Activated CD8-positive, alpha-beta memory T cell treated with anti-CD3 and anti-CD28 coated beads, Interleukin-2, amount 50 U/mL, for 48 hours (primary cell): ENCODE measurements around the gene CYP4F22.
A peak's percentile ranks its signal among the peaks of the same experiment; 100 is the strongest.
"Not testable (repeated sequence)": the region's sequence is repeated elsewhere in the genome, so short reads cannot be mapped to it uniquely, and the experiment has no call there.

Source experiments
- DNase-seq: peaks from one replicate; pipeline ENCODE4 v3.0.0-alpha.2; 2020

CYP4F22 gene

DNA sequence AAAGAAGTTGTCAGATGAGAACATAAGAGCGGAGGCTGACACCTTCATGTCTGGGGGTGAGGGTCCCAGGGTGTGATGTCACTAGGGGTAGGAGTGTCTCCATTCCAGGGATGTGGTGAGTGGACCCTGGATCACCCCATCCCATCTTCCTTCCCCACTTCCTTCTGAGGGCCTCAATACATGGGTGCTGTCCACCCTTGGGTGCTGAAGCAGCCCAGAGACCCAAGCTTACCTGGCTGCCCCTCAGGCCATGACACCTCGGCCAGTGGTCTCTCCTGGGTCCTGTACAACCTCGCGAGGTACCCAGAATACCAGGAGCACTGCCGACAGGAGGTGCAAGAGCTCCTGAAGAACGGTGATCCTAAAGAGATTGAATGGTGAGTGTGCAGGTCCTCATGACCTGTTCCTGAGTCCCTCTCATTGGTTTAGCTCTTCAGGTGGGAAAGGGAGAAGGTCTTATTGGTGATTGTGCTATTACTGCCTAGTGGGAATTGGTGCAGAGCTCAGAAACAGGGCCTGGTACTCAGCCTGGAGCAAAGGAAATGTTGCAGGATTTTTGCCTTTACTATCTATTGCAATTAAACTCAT, 69.0 kb downstream of the CYP4F22 start:
- DNase-seq: peak; percentile 18

DNA sequence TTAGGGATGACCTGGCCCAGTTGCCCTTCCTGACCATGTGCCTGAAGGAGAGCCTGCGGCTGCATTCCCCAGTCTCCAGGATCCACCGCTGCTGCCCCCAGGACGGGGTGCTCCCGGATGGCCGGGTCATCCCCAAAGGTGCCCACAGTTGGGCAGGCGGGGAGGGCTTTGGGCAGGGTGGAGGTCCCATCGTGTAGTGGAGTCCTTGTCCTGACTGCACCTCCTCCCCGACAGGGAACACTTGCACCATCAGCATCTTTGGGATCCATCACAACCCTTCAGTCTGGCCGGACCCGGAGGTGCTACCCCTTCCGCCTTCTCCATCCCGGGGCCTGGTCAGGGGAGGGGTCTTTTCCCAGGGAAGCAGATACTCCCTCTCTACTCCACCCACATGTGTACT, 75.0 kb downstream of the CYP4F22 start:
- peak; percentile 42 for DNase-seq

DNA sequence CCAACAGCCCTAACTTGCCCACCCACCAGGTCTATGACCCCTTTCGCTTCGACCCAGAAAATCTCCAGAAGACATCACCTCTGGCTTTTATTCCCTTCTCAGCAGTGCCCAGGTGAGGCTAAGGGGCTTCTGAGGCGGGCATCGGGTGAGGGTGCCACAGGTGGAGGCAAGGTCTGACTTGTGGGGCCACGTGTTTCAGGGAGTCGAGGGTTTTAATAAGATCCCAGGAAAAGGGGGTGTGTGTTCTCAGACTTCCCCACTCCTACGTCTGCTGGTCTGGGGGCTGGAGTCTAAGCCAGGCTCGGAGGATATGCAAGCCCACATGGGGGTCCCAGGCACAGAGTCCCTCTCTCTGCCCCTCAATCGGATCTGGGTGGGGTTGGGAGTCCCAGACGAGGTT, 75.8 kb downstream of the CYP4F22 start:
- DNase-seq: no peak

DNA sequence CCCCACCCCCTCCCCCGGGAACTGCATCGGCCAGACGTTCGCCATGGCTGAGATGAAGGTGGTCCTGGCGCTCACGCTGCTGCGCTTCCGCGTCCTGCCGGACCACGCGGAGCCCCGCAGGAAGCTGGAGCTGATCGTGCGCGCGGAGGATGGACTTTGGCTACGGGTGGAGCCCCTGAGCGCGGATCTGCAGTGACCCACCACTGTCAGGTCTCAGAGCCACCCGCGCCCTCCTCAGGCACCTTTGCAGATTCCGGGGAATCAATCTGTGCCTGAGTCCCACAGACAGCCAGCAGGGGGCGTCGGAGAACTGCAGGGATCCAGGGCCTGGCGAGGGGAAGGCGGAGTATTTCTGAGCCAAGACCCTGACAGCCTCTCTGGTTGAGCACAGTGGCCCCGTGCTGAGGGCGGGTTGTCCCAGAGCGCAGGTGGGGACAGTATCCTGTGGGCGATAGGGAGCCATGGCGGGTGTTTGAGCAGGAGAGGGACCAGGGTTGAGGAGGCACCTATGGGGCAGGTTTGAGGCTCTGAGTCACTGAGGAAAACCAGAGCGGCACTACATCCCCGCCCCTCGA, 76.3 kb downstream of the CYP4F22 start:
- peak; percentile 97 for DNase-seq

DNA sequence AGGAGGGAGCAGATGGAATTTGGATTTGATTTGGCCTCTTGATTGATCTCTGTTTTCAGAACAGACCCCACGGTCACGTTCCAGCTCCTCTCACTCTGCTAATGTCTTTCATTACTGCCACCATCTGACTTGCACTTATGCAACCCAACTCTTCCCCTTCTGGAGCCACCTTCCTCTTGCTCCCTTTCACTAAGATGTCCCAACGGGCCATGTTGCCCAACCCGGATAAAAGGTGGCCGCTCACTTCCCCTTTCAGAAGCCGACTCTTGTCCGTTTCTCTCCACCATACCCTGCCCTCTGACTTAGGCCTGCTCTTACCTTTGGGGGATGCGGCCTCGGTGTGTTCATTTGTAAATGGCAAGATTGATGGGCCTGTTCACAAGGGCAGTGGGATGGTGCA, 79.3 kb downstream of the CYP4F22 start:
- peak; percentile 37 for DNase-seq

DNA sequence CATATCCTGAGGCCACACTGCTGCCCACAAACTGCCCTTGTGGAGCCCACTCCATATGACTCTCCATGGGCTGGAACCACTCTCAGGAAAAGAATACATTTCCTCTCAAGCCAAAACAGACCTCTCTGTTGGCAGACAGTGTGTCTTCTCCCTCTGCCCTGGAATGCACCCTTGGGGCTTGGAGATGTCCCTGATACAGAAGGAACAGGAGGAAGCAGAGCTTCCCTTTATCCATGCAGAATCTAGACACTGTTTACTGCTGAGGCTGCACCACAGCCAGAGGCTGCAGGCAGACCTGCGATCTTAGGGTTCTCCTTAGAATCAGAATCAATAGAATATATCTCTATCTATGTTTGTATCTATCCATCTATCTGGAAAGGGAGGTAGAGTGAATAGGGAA, 79.9 kb downstream of the CYP4F22 start:
- DNase-seq: no peak

DNA sequence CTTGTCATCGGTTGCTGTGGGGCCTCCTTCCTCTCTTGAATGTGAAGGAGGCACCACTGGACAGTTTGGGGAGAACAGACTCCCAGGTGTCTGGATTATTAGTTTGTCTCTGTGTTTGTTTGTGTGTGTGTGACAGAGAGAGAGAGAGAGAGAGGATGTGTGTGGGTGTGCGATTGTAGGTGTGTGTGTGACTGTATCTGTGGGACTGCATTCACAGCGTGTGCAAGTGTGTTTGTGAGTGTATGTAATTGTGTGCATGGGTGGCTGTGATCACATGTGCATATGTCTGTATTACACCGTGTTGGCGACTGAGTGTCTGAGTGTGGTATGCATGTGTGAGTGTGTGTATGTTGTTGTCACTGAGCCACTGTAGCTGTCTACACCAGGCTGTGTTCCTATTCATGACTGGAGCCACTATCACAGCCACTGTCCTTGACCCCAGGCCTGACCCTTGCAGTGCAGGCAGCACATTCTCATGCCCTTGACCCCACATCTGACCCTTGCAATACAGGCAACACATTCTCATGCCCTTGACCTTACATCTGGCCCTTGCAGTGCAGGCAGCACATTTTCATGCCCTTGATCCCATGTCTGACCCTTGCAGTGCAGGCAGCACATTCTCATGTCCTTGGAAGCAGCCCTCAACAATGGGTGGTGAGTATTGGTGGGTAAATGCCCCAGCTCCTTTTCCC, 81.6 kb downstream of the CYP4F22 start:
- peak; percentile 10 for DNase-seq

DNA sequence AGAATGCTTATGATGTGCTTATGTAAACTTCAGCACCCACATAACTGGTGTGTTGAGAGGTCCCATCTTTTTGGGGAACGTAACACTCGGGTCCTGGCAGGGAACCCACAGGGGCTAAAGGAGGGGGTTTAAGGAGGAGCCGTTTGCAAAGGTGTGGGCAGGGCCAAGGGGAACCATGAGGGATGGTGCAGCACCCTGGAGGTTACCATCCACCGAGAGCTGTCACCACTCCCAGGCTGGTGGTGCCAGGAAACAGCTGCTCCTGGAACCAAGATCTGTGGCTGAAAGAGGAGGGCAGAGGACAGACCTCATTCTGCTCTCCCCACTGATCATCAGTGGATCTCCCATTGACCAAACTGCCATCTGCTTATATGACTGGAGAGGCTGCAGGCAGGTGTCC, 83.5 kb downstream of the CYP4F22 start:
- peak; percentile 30 for DNase-seq

DNA sequence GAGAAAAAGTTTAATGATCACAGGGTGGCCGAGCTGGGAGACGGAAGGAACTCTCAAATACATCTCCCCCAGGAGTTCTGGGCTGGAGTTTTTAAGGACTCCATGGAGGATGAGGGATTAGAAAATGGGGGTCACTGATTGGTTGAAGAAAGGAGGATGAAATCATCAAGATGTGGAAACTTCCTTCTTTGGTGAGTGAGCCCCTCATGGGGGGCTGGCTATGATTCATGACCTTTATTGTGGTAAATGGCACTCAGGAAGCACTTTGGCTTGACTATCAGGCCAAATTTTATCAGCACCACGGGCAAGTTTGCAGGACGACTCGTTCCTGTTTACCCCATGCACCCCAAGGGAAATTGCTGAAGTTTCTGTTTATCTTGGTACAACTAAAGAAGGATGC, 84.2 kb downstream of the CYP4F22 start:
- not testable (repeated sequence) for DNase-seq

DNA sequence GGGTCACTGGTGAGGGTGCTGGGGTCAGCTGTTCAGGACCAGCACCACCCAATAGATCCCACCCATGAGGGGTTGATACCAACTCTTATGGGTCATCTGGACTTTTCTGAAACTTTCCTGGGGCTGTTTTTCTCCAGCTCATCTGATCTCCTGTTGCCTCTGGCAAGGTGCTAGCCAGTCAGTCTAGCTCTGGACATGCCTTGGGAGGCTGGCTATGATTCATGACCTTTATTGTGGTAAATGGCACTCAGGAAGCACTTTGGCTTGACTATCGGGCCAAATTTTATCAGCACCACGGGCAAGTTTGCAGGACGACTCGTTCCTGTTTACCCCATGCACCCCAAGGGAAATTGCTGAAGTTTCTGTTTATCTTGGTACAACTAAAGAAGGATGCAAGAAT, 85.4 kb downstream of the CYP4F22 start:
- not testable (repeated sequence) for DNase-seq

DNA sequence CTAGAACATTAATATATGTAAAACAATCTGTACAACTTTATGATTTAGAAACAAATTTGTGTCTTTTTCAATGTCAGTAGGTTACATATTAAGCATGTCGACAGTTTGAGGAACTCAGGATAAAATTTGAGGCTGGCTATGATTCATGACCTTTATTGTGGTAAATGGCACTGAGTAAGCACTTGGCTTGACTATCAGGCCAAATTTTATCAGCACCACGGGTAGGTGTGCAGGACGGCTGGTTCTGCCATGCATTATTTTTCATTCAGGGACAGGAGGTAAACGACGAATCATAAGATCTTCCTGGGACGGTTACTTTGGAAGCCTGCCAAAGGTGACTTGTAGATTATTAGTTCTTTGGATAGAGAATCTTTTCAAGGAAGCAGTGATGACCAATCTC, 86.7 kb downstream of the CYP4F22 start:
- DNase-seq: no peak
